Natural killer cell (primary cell): ENCODE measurements around the gene DNMT1. TPM values are rescaled to one million over a fixed set of nuclear protein-coding genes. Genes with fewer than 3 reads are reported as not detected.

Experiments used
- ATAC-seq, 3 donors: fragments of 150-1000 bp in 2 of 3; fragments of 200-7000 bp in 1 of 3; cut with Tn5 transposase; 1 replicate in 1 of 3; 2 replicates in 2 of 3; pipeline ENCODE4 v1.10.0; 2021; ENCODE audit warnings: mild to moderate bottlenecking in 2 of 3, moderate library complexity in 2 of 3
- DNase-seq, 2 donors: peaks; one replicate each; pipeline versions ENCODE4 v3.0.0 to v3.0.0-alpha.2; 2013 to 2021; ENCODE audit warnings: mixed read lengths in 1 of 2
- H3K27ac ChIP-seq: one replicate; pipeline ENCODE4 v1.5.1; 2013; ENCODE audit warnings: mild to moderate bottlenecking, low read length
- H3K27me3 ChIP-seq: one replicate; pipeline ENCODE4 v1.6.1; 2013; ENCODE audit warnings: low read length; ENCODE audit not compliant: control insufficient read depth, insufficient read depth
- H3K36me3 ChIP-seq: one replicate; pipeline ENCODE4 v1.6.1; 2013; ENCODE audit warnings: low read length; ENCODE audit not compliant: control insufficient read depth, insufficient read depth
- H3K4me1 ChIP-seq: one replicate; pipeline ENCODE4 v1.6.1; 2013; ENCODE audit warnings: low read length; ENCODE audit not compliant: control insufficient read depth, insufficient read depth
- H3K4me3 ChIP-seq: one replicate; pipeline ENCODE4 v1.5.1; 2013; ENCODE audit warnings: low read length
- H3K9me3 ChIP-seq: one replicate; pipeline ENCODE4 v1.6.1; 2013; ENCODE audit warnings: low read length; ENCODE audit not compliant: control insufficient read depth, insufficient read depth
- H3K27ac Mint-ChIP-seq, 2 donors: one replicate each; pipeline ENCODE4 v1.8.0; 2022; ENCODE audit warnings: mild to moderate bottlenecking in 2 of 2, mixed read lengths in 2 of 2, moderate library complexity in 1 of 2
- H3K27me3 Mint-ChIP-seq, 2 donors: one replicate each; pipeline ENCODE4 v1.8.0; 2022; ENCODE audit warnings: low read depth in 2 of 2, mixed read lengths in 2 of 2
- H3K36me3 Mint-ChIP-seq: one replicate; pipeline ENCODE4 v1.8.0; 2022; ENCODE audit warnings: mixed read lengths
- H3K4me1 Mint-ChIP-seq, 2 donors: one replicate each; pipeline ENCODE4 v1.8.0; 2022; ENCODE audit warnings: mixed read lengths in 2 of 2
- H3K4me3 Mint-ChIP-seq: one replicate; pipeline ENCODE4 v1.8.0; 2022; ENCODE audit warnings: mild to moderate bottlenecking, moderate library complexity, mixed read lengths
- H3K9me3 Mint-ChIP-seq, 2 donors: one replicate each; pipeline ENCODE4 v1.8.0; 2022; ENCODE audit warnings: mixed read lengths in 2 of 2
- CTCF ChIP-seq: fragments of 200-600 bp; IDR thresholded peaks from one replicate; pipeline ENCODE4 v1.8.0; 2022; ENCODE audit warnings: antibody characterized with exemption
- WGBS: methylation state at CpG from one replicate; pipeline ENCODE4 v1.1.7; 2013; ENCODE audit warnings: missing lambda C conversion rate; ENCODE audit not compliant: insufficient coverage; 5-methylcytosine and 5-hydroxymethylcytosine counted together
- intact Hi-C: fragments of 100-400 bp; cut with micrococcal nuclease; formaldehyde crosslinking; loops from one replicate; pipeline ENCODE4 v1.14.2; 2022
- total RNA-seq, 4 donors: library from RNA; stranded (reverse); fragments of 120-200 nt in 1 of 4; gene quantifications; one replicate each; pipeline versions ENCODE4 v1.2.3 to v1.2.4, GENCODE V29; 2013 to 2022

Gene DNMT1
- total RNA-seq, 3 donors from 2014 or later (not counting 1 experiment from before 2014, with no cell fraction given) = 266 to 323 (median 275) TPM

GRCh38 chr19:10166046-10166445 is 28.7 kb downstream of the DNMT1 start:
- no peak for ATAC-seq
- no peaks in the 10 kb centered on the region for H3K9me3 ChIP-seq
- no peaks in the 10 kb centered on the region for H3K27me3 Mint-ChIP-seq
- H3K4me3 Mint-ChIP-seq = no peak overlapping the region
- H3K9me3 Mint-ChIP-seq = no peaks in the 10 kb centered on the region
- DNase-seq = no peak
- peak overlapping the region in 1 of 2 donors; percentile 47 for H3K27ac Mint-ChIP-seq
- no peak overlapping the region for H3K4me3 ChIP-seq
- intact Hi-C loops = no loop called here
- H3K27ac ChIP-seq = no peak overlapping the region
- no peaks in the 10 kb centered on the region for H3K27me3 ChIP-seq
- H3K36me3 Mint-ChIP-seq = no peaks in the 10 kb centered on the region
- WGBS = 98% methylated on average over 5 of the region's 5 CpGs
- no peak for TF ChIP-seq CTCF
- peaks cover 76% of the 10 kb centered on the region for H3K36me3 ChIP-seq
- H3K4me1 Mint-ChIP-seq = no peaks in the 10 kb centered on the region
- peaks cover 15% of the 10 kb centered on the region for H3K4me1 ChIP-seq

GRCh38 chr19:10163536-10163935 is 31.2 kb downstream of the DNMT1 start:
- Mint-ChIP-seq H3K4me3 (no peak overlapping the region), H3K27me3 (no peaks in the 10 kb centered on the region), H3K9me3 (no peaks in the 10 kb centered on the region), H3K36me3 (peaks cover 7% of the 10 kb centered on the region), H3K27ac (no peak overlapping the region), H3K4me1 (peaks cover 0 to 4% of the 10 kb centered on the region in 2 donors)
- Histone ChIP-seq H3K9me3 (no peaks in the 10 kb centered on the region), H3K4me1 (peaks cover 15% of the 10 kb centered on the region), H3K36me3 (peaks cover 82% of the 10 kb centered on the region), H3K27ac (no peak overlapping the region), H3K27me3 (no peaks in the 10 kb centered on the region), H3K4me3 (no peak overlapping the region)
- intact Hi-C loops = no loop called here
- TF ChIP-seq CTCF = no peak
- ATAC-seq (no peak), DNase-seq (no peak)
- WGBS = 96% methylated on average over 1 of the region's 3 CpGs

GRCh38 chr19:10159610-10160009 is 35.1 kb downstream of the DNMT1 start:
- Histone ChIP-seq H3K36me3 (peaks cover 79% of the 10 kb centered on the region), H3K4me1 (no peaks in the 10 kb centered on the region), H3K9me3 (no peaks in the 10 kb centered on the region), H3K27ac (no peak overlapping the region), H3K4me3 (no peak overlapping the region), H3K27me3 (no peaks in the 10 kb centered on the region)
- Mint-ChIP-seq H3K27ac (no peak overlapping the region), H3K4me1 (peaks cover 0 to 8% of the 10 kb centered on the region in 2 donors), H3K9me3 (no peaks in the 10 kb centered on the region), H3K36me3 (peaks cover 12% of the 10 kb centered on the region), H3K27me3 (no peaks in the 10 kb centered on the region), H3K4me3 (no peak overlapping the region)
- DNase-seq (no peak), ATAC-seq (no peak)
- 97% methylated on average over 16 of the region's 16 CpGs for WGBS
- no peak for TF ChIP-seq CTCF
- intact Hi-C loops = no loop called here

GRCh38 chr19:10158485-10158884 is 36.3 kb downstream of the DNMT1 start:
- no peaks in the 10 kb centered on the region for H3K27me3 Mint-ChIP-seq
- H3K27ac Mint-ChIP-seq = peak overlapping the region in 1 of 2 donors; percentile 66
- no peaks in the 10 kb centered on the region for H3K27me3 ChIP-seq
- peaks cover 80% of the 10 kb centered on the region for H3K36me3 ChIP-seq
- 97% methylated on average over 11 of the region's 11 CpGs for WGBS
- ATAC-seq (no peak), DNase-seq (no peak)
- intact Hi-C loops = no loop called here
- H3K9me3 ChIP-seq = no peaks in the 10 kb centered on the region
- no peaks in the 10 kb centered on the region for H3K9me3 Mint-ChIP-seq
- no peaks in the 10 kb centered on the region for H3K4me1 ChIP-seq
- H3K36me3 Mint-ChIP-seq = peaks cover 22% of the 10 kb centered on the region
- no peak overlapping the region for H3K4me3 ChIP-seq
- peaks cover 0 to 8% of the 10 kb centered on the region in 2 donors for H3K4me1 Mint-ChIP-seq
- H3K27ac ChIP-seq = no peak overlapping the region
- no peak overlapping the region for H3K4me3 Mint-ChIP-seq
- no peak for TF ChIP-seq CTCF
